ENCODE measurements around the gene CREB5.
"Not testable (repeated sequence)": the region's sequence is repeated elsewhere in the genome, so short reads cannot be mapped to it uniquely, and the experiment has no call there.

CREB5 gene

GRCh38 chr7:28602282-28602681 is 190.0 kb downstream of the CREB5 start:
- Mint-ChIP-seq H3K4me3 (no peak overlapping the region), H3K4me1 (ENCODE audit: low read depth) (no peaks in the 10 kb centered on the region), H3K27me3 (ENCODE audit: low read depth) (no peaks in the 10 kb centered on the region), H3K27ac (no peak overlapping the region), H3K9me3 (no peaks in the 10 kb centered on the region), H3K36me3 (ENCODE audit: low read depth) (no peaks in the 10 kb centered on the region)

GRCh38 chr7:28605427-28606085 is 193.2 kb downstream of the CREB5 start:
- Mint-ChIP-seq H3K36me3 (ENCODE audit: low read depth) (no peaks in the 10 kb centered on the region), H3K27me3 (ENCODE audit: low read depth) (no peaks in the 10 kb centered on the region), H3K4me3 (no peak overlapping the region), H3K4me1 (ENCODE audit: low read depth) (no peaks in the 10 kb centered on the region), H3K9me3 (no peaks in the 10 kb centered on the region), H3K27ac (no peak overlapping the region)

- H3K9me3 Mint-ChIP-seq: no peaks in the 10 kb centered on the region
- H3K4me3 Mint-ChIP-seq: no peak overlapping the region
- H3K4me1 Mint-ChIP-seq (ENCODE audit: low read depth): no peaks in the 10 kb centered on the region
- H3K27me3 Mint-ChIP-seq (ENCODE audit: low read depth): no peaks in the 10 kb centered on the region
- H3K27ac Mint-ChIP-seq: no peak overlapping the region
- H3K36me3 Mint-ChIP-seq (ENCODE audit: low read depth): no peaks in the 10 kb centered on the region
These were observed 194.1 kb downstream of the CREB5 start for GRCh38 chr7:28606421-28606820.

- H3K36me3 Mint-ChIP-seq (ENCODE audit: low read depth): no peaks in the 10 kb centered on the region
- no peaks in the 10 kb centered on the region for H3K27me3 Mint-ChIP-seq (ENCODE audit: low read depth)
- H3K4me3 Mint-ChIP-seq: no peak overlapping the region
- H3K4me1 Mint-ChIP-seq (ENCODE audit: low read depth): no peaks in the 10 kb centered on the region
- H3K27ac Mint-ChIP-seq: no peak overlapping the region
- no peaks in the 10 kb centered on the region for H3K9me3 Mint-ChIP-seq
These were observed 195.5 kb downstream of the CREB5 start for GRCh38 chr7:28607855-28608193.

GRCh38 chr7:28608237-28608656 is 195.9 kb downstream of the CREB5 start:
- Mint-ChIP-seq H3K27ac (no peak overlapping the region), H3K9me3 (no peaks in the 10 kb centered on the region), H3K27me3 (ENCODE audit: low read depth) (no peaks in the 10 kb centered on the region), H3K4me3 (no peak overlapping the region), H3K36me3 (ENCODE audit: low read depth) (no peaks in the 10 kb centered on the region), H3K4me1 (ENCODE audit: low read depth) (no peaks in the 10 kb centered on the region)

GRCh38 chr7:28608731-28609130 is 196.4 kb downstream of the CREB5 start:
- no peaks in the 10 kb centered on the region for H3K4me1 Mint-ChIP-seq (ENCODE audit: low read depth)
- H3K9me3 Mint-ChIP-seq: no peaks in the 10 kb centered on the region
- H3K27me3 Mint-ChIP-seq (ENCODE audit: low read depth): no peaks in the 10 kb centered on the region
- H3K4me3 Mint-ChIP-seq: no peak overlapping the region
- no peak overlapping the region for H3K27ac Mint-ChIP-seq
- no peaks in the 10 kb centered on the region for H3K36me3 Mint-ChIP-seq (ENCODE audit: low read depth)

GRCh38 chr7:28609608-28610007 is 197.3 kb downstream of the CREB5 start:
- no peak overlapping the region for H3K4me3 Mint-ChIP-seq
- no peaks in the 10 kb centered on the region for H3K9me3 Mint-ChIP-seq

GRCh38 chr7:28611399-28611897 is 199.1 kb downstream of the CREB5 start:
- not testable (repeated sequence) for H3K4me3 Mint-ChIP-seq; H3K27me3 Mint-ChIP-seq (ENCODE audit: low read depth); H3K27ac Mint-ChIP-seq; H3K9me3 Mint-ChIP-seq; H3K4me1 Mint-ChIP-seq (ENCODE audit: low read depth); H3K36me3 Mint-ChIP-seq (ENCODE audit: low read depth)

More at GRCh38 chr7:28609608-28610007, 197.3 kb downstream of the CREB5 start:
- Mint-ChIP-seq H3K27ac (no peak overlapping the region), H3K36me3 (ENCODE audit: low read depth) (no peaks in the 10 kb centered on the region), H3K4me1 (ENCODE audit: low read depth) (no peaks in the 10 kb centered on the region), H3K27me3 (ENCODE audit: low read depth) (no peaks in the 10 kb centered on the region)

GRCh38 chr7:28613262-28613661 is 200.9 kb downstream of the CREB5 start:
- no peaks in the 10 kb centered on the region for H3K36me3 Mint-ChIP-seq (ENCODE audit: low read depth)
- no peak overlapping the region for H3K27ac Mint-ChIP-seq
- no peaks in the 10 kb centered on the region for H3K9me3 Mint-ChIP-seq

GRCh38 chr7:28615091-28615490 is 202.8 kb downstream of the CREB5 start:
- Mint-ChIP-seq H3K4me1 (ENCODE audit: low read depth) (no peaks in the 10 kb centered on the region), H3K27me3 (ENCODE audit: low read depth) (no peaks in the 10 kb centered on the region), H3K36me3 (ENCODE audit: low read depth) (no peaks in the 10 kb centered on the region), H3K27ac (no peak overlapping the region), H3K9me3 (no peaks in the 10 kb centered on the region), H3K4me3 (no peak overlapping the region)

More at GRCh38 chr7:28613262-28613661, 200.9 kb downstream of the CREB5 start:
- H3K4me1 Mint-ChIP-seq (ENCODE audit: low read depth): no peaks in the 10 kb centered on the region
- H3K4me3 Mint-ChIP-seq: no peak overlapping the region
- no peaks in the 10 kb centered on the region for H3K27me3 Mint-ChIP-seq (ENCODE audit: low read depth)

GRCh38 chr7:28617308-28617880 is 205.1 kb downstream of the CREB5 start:
- Mint-ChIP-seq H3K27ac (no peak overlapping the region), H3K36me3 (ENCODE audit: low read depth) (no peaks in the 10 kb centered on the region), H3K9me3 (no peaks in the 10 kb centered on the region), H3K27me3 (ENCODE audit: low read depth) (no peaks in the 10 kb centered on the region), H3K4me3 (no peak overlapping the region), H3K4me1 (ENCODE audit: low read depth) (no peaks in the 10 kb centered on the region)

GRCh38 chr7:28618383-28618782 is 206.1 kb downstream of the CREB5 start:
- no peak overlapping the region for H3K27ac Mint-ChIP-seq
- no peaks in the 10 kb centered on the region for H3K36me3 Mint-ChIP-seq (ENCODE audit: low read depth)
- H3K27me3 Mint-ChIP-seq (ENCODE audit: low read depth): no peaks in the 10 kb centered on the region
- H3K4me1 Mint-ChIP-seq (ENCODE audit: low read depth): no peaks in the 10 kb centered on the region
- H3K9me3 Mint-ChIP-seq: no peaks in the 10 kb centered on the region
- H3K4me3 Mint-ChIP-seq: no peak overlapping the region

- Mint-ChIP-seq H3K9me3 (no peaks in the 10 kb centered on the region), H3K4me3 (no peak overlapping the region), H3K27me3 (ENCODE audit: low read depth) (no peaks in the 10 kb centered on the region), H3K27ac (no peak overlapping the region), H3K4me1 (ENCODE audit: low read depth) (no peaks in the 10 kb centered on the region), H3K36me3 (ENCODE audit: low read depth) (no peaks in the 10 kb centered on the region)
These were observed 206.9 kb downstream of the CREB5 start for GRCh38 chr7:28619256-28619655.

GRCh38 chr7:28621369-28621841 is 209.1 kb downstream of the CREB5 start:
- Mint-ChIP-seq H3K4me3 (no peak overlapping the region), H3K36me3 (ENCODE audit: low read depth) (no peaks in the 10 kb centered on the region), H3K27ac (no peak overlapping the region)

GRCh38 chr7:28623105-28623730 is 210.9 kb downstream of the CREB5 start:
- no peaks in the 10 kb centered on the region for H3K9me3 Mint-ChIP-seq
- no peak overlapping the region for H3K4me3 Mint-ChIP-seq
- H3K36me3 Mint-ChIP-seq (ENCODE audit: low read depth): no peaks in the 10 kb centered on the region
- H3K27me3 Mint-ChIP-seq (ENCODE audit: low read depth): no peaks in the 10 kb centered on the region
- no peak overlapping the region for H3K27ac Mint-ChIP-seq
- no peaks in the 10 kb centered on the region for H3K4me1 Mint-ChIP-seq (ENCODE audit: low read depth)

More at GRCh38 chr7:28621369-28621841, 209.1 kb downstream of the CREB5 start:
- Mint-ChIP-seq H3K4me1 (ENCODE audit: low read depth) (no peaks in the 10 kb centered on the region), H3K27me3 (ENCODE audit: low read depth) (no peaks in the 10 kb centered on the region), H3K9me3 (no peaks in the 10 kb centered on the region)
